Ovary (tissue), 3 donors: Measurements from ENCODE around the gene PASD1.

ENCODE experiments used
- CTCF ChIP-seq, 3 donors: fragments of 450-650 bp in 2 of 3; fragments of 200-600 bp in 1 of 3; IDR thresholded peaks; one replicate each; pipeline versions ENCODE4 v1.5.1 to v1.8.0; 2016 to 2022; ENCODE audit warnings: antibody characterized with exemption in 3 of 3, mild to moderate bottlenecking in 1 of 3
- EP300 ChIP-seq: sonication (generic); formaldehyde crosslinking; IDR thresholded peaks from one replicate; pipeline ENCODE4 v1.6.1; 2017; ENCODE audit warnings: antibody characterized with exemption
- POLR2A ChIP-seq: fragments of 450-650 bp; IDR thresholded peaks from one replicate; pipeline ENCODE4 v1.6.1; 2017; ENCODE audit warnings: antibody characterized with exemption, mild to moderate bottlenecking, moderate library complexity
- donor health status: DM: no; HTN: no; CAD: no.

- no peak for TF ChIP-seq EP300
- no peak for TF ChIP-seq CTCF (IDR thresholded peaks at IDR 0.05)
- TF ChIP-seq POLR2A, result no peak
Observed at GRCh38 chrX:151694121-151694520, 130.6 kb downstream of the PASD1 start.
